ENCODE measurements around the gene PRDM16.

GRCh38 chr1:3250624-3251023 lies 181.6 kb downstream of the PRDM16 start:
- TF ChIP-seq POLR2A (IDR thresholded peaks at IDR 0.05; ENCODE audit: low read length) = no peak
- TF ChIP-seq GATA1 (IDR thresholded peaks at IDR 0.05; ENCODE audit: low read depth, low read length) = no peak

All from erythroblast (primary cell).